Aorta (tissue), 5 donors: ENCODE measurements around the gene AUTS2. TPM values are rescaled to one million over a fixed set of nuclear protein-coding genes. Genes with fewer than 3 reads are reported as not detected.

Experiments used
- ATAC-seq: fragments of 200-7000 bp; cut with Tn5 transposase; one replicate; pipeline ENCODE4 v1.9.1; 2022; ENCODE audit warnings: moderate library complexity; ENCODE audit not compliant: low FRiP score
- DNase-seq, 2 donors: peaks; one replicate each; pipeline ENCODE4 v3.0.0-alpha.2; 2020
- H3K27ac ChIP-seq, 2 donors: one replicate each; pipeline ENCODE4 v1.5.1; 2013; ENCODE audit warnings: low read length in 2 of 2, mild to moderate bottlenecking in 2 of 2, moderate library complexity in 2 of 2, control low read depth in 1 of 2, inconsistent platforms in 1 of 2, low read depth in 1 of 2
- H3K27me3 ChIP-seq, 2 donors: one replicate each; pipeline ENCODE4 v1.6.1; 2013; ENCODE audit warnings: control low read depth in 1 of 2, low read length in 1 of 2, mild to moderate bottlenecking in 1 of 2, moderate library complexity in 1 of 2; ENCODE audit not compliant: insufficient read depth in 2 of 2, control insufficient read depth in 1 of 2
- H3K36me3 ChIP-seq, 2 donors: one replicate each; pipeline ENCODE4 v1.6.1; 2013; ENCODE audit warnings: control low read depth in 1 of 2, low read length in 1 of 2, mild to moderate bottlenecking in 1 of 2; ENCODE audit not compliant: insufficient read depth in 2 of 2, control insufficient read depth in 1 of 2
- H3K4me1 ChIP-seq, 2 donors: one replicate each; pipeline ENCODE4 v1.6.1; 2013; ENCODE audit warnings: low read length in 2 of 2, control low read depth in 1 of 2, mild to moderate bottlenecking in 1 of 2, moderate library complexity in 1 of 2; ENCODE audit not compliant: insufficient read depth in 2 of 2, control insufficient read depth in 1 of 2
- H3K4me3 ChIP-seq, 2 donors: one replicate each; pipeline ENCODE4 v1.5.1; 2013; ENCODE audit warnings: low read length in 2 of 2, control low read depth in 1 of 2, mild to moderate bottlenecking in 1 of 2
- H3K9me3 ChIP-seq: one replicate; pipeline ENCODE4 v1.6.1; 2013; ENCODE audit warnings: mild to moderate bottlenecking, low read length; ENCODE audit not compliant: control insufficient read depth
- WGBS, 2 donors: extraction: QIAGEN DNeasy Blood & Tissue Kit; methylation state at CpG; one replicate each; pipeline ENCODE4 v1.1.7; 2013; 5-methylcytosine and 5-hydroxymethylcytosine counted together
- intact Hi-C, 2 donors: fragments of 100-400 bp; cut with DNase I; formaldehyde crosslinking; loops; one replicate each; pipeline versions ENCODE4 v1.14.2 to v1.15.0; 2022
- polyA plus RNA-seq, 2 donors: library from polyadenylated mRNA; stranded (reverse); fragments of 200-250 nt; gene quantifications; one replicate each; pipeline ENCODE4 v1.2.3, GENCODE V29; 2013
- total RNA-seq, 2 donors: library from RNA; stranded (reverse); fragmentation: NEBNext Ultra II Directional; extraction: Animal tissue kit (Norgen Biotek cat#: 25700); gene quantifications; one replicate each; pipeline ENCODE4 v1.2.1, GENCODE V29; 2021
- donor health status: healthy with polysubstance abuse.
- donor health status: Bipolar disorder and iron deficiency.
- donor health status: DM: no; HTN: no; CAD: no.
- donor health status: DM: no; HTN: no; CAD: no.
- donor health status: DM: yes; HTN: yes; CAD: no.

AUTS2 gene
- total and polyA plus RNA-seq, 4 donors: 3.9 to 102 (median 57.0) TPM

DNA sequence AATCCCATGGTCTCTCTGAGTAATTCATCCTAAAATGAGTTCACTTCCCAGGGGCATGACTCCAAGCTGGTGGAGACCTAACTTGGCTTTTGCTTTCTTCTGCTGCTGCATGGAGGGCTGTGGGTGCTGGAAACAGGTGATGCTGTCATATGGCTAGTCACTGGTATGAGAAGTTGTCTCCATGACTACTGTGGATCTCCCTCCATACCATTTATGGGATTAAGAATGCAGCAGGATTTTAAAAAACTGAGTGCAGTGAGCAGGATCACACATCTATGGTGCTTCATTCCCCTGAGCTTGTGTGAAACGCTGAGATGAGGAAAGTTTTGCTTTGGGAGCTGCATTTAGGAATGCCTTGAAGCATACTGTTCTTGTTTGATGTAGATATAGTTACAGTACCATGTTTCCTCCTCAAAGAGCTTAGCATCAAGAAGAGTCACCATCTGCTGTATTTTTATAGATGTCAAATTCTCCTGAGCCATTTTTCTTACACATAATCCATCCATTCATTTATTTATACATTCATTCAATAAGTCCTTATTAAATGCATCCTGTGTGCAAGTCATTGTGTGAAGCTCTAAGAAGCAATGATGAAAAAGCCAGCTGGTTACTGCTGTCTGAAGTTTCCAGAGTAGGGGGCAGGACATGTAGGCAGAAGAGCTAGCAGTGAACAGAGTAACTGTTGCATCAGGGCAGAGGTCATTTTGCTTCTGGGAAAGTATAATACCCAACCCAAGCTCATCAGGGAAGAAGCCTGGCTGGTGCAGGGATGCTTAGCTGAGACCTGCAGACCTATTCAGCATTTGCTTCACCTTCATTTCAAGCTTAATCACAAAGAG, 534.8 kb downstream of the AUTS2 start:
- ATAC-seq (no peak), DNase-seq (no peak)
- no peaks in the 10 kb centered on the region for H3K9me3 ChIP-seq
- intact Hi-C loops: no loop called here
- no peaks in the 10 kb centered on the region for H3K27me3 ChIP-seq
- H3K4me1 ChIP-seq: peaks cover 2 to 4% of the 10 kb centered on the region in 2 donors
- H3K4me3 ChIP-seq: no peak overlapping the region
- WGBS, 2 donors: 44 to 56% methylated on average over 1 of the region's 1 CpG
- H3K36me3 ChIP-seq: no peaks in the 10 kb centered on the region
- H3K27ac ChIP-seq: no peak overlapping the region

DNA sequence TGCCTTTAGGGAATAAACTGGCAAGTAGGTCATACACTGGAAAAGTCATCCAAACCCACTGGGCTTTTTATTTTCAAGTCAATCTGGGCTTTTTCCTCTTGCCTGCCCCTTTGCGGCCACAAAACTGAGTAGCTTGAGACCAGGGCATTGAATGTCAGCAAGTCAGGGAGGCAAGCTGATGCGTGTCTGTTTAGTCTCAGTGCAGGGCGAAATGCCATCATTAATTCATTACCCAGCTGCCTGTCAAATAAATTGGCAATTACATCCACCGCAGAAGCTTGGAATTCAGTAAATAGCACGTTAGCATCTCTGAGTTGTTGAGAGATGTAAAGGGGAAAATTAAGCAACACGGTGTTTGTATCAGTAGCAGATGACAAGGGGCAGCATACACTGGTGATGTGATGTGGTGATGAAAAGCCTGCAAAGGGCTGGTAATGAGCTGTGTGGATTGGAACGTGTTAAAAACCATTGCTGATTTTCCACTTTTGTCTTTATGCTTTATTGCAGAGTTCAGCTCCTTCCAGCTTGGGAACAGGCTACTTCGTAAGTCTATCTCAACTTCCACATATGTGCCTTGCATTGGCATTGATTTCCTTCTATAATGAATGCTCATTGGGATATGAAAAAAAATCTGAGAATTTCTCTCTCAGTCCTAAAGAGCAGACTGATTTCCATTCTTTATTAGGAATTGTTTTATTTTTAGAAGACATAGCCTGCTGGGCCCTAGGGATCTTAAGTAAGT, 535.9 kb downstream of the AUTS2 start:
- 44 to 52% methylated on average over 8 of the region's 8 CpGs for WGBS, 2 donors
- ATAC-seq: no peak
- H3K4me1 ChIP-seq: peaks cover 2% of the 10 kb centered on the region in 2 donors

DNA sequence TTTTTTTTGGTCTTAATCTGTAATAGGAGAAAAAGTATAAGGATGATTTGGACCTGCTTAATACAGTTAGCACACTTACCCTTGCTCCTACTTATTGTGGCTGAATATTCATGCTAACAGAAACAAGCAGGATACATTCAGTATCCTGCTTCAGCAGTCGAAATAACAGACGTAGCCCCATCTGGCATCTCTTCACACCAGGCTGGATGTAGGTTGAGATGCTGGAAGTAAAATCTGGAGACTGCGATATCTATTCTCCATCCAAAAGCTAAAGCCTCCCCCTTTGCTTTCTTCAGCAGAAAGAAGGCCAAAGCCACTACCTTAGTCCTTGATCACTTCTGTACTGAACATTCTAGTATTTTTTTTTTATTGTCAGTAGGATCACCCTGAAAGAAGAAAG, 537.4 kb downstream of the AUTS2 start:
- no peaks in the 10 kb centered on the region for H3K27me3 ChIP-seq
- no peaks in the 10 kb centered on the region for H3K9me3 ChIP-seq

More for the DNA sequence above, 535.9 kb downstream of the AUTS2 start:
- intact Hi-C loops: no loop called here
- DNase-seq: no peak
- Histone ChIP-seq H3K27me3 (no peaks in the 10 kb centered on the region), H3K27ac (no peak overlapping the region), H3K36me3 (no peaks in the 10 kb centered on the region), H3K9me3 (no peaks in the 10 kb centered on the region), H3K4me3 (no peak overlapping the region)

DNA sequence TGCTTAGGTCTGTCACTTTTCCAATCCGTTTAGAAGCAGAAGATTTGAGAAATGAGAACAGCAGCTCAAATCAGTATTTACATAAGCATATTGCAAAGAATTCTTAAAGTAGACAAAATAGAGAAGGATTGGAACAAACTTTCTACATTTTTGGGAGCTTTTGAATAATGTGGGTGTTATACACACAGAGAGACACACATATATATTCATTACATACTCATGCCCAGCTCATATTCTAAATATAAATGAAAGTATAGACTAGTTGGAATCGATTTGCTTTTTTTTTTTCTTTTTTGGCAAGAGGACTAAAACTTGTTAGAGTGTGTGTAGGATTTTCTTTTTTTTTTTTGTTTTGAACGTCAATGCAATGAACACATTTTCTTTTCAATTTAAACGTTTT, 538.9 kb downstream of the AUTS2 start:
- DNase-seq (no peak), ATAC-seq (no peak)
- no peak overlapping the region for H3K4me3 ChIP-seq
- peaks cover 0 to 2% of the 10 kb centered on the region in 2 donors for H3K4me1 ChIP-seq
- no peaks in the 10 kb centered on the region for H3K36me3 ChIP-seq
- 50 to 53% methylated on average over 4 of the region's 4 CpGs for WGBS, 2 donors
- H3K9me3 ChIP-seq: no peaks in the 10 kb centered on the region
- H3K27ac ChIP-seq: no peak overlapping the region
- intact Hi-C loops: no loop called here
- H3K27me3 ChIP-seq: no peaks in the 10 kb centered on the region

More for the DNA sequence above, 537.4 kb downstream of the AUTS2 start:
- Histone ChIP-seq H3K4me1 (peaks cover 0 to 2% of the 10 kb centered on the region in 2 donors), H3K36me3 (no peaks in the 10 kb centered on the region), H3K4me3 (no peak overlapping the region), H3K27ac (no peak overlapping the region)
- DNase-seq (no peak), ATAC-seq (no peak)
- intact Hi-C loops: no loop called here
- WGBS, 2 donors: 95% methylated on average over 3 of the region's 3 CpGs

DNA sequence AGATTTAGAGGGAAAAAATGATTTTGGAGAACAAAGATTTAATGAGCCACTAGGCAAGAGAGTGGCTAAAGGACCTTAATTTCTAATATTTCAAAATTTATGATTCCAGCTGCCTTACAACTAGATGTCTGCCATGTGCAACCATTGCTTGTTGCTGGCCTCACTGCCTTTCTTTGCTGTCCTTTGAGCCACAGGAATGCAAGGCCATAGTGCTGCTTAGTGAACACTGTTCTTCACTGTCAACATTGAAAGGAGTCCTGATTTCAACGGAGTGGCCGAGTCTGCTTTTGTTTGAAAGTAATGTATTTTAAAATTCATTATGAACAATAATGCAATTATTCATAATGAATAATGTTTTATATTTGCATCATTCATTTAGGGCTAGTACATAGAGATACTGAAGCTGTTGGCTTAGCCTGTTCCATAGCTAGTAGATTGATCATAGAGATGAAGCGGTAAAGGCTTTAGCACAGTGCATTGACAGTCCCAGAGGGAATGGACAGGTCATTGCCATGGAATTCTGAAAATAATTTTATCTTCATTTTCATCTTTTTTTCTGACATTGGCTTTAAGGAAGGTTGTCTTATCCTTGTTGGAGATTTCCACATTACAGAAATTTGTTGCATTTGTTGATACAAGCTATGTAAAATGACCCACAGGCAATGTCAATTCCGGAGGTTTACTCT, 544.1 kb downstream of the AUTS2 start:
- H3K36me3 ChIP-seq: no peaks in the 10 kb centered on the region
- DNase-seq (no peak), ATAC-seq (no peak)
- no peaks in the 10 kb centered on the region for H3K9me3 ChIP-seq
- no peaks in the 10 kb centered on the region for H3K27me3 ChIP-seq
- 95% methylated on average over 4 of the region's 4 CpGs for WGBS, 2 donors
- intact Hi-C loops: no loop called here
- no peak overlapping the region for H3K4me3 ChIP-seq
- no peaks in the 10 kb centered on the region for H3K4me1 ChIP-seq
- H3K27ac ChIP-seq: no peak overlapping the region

DNA sequence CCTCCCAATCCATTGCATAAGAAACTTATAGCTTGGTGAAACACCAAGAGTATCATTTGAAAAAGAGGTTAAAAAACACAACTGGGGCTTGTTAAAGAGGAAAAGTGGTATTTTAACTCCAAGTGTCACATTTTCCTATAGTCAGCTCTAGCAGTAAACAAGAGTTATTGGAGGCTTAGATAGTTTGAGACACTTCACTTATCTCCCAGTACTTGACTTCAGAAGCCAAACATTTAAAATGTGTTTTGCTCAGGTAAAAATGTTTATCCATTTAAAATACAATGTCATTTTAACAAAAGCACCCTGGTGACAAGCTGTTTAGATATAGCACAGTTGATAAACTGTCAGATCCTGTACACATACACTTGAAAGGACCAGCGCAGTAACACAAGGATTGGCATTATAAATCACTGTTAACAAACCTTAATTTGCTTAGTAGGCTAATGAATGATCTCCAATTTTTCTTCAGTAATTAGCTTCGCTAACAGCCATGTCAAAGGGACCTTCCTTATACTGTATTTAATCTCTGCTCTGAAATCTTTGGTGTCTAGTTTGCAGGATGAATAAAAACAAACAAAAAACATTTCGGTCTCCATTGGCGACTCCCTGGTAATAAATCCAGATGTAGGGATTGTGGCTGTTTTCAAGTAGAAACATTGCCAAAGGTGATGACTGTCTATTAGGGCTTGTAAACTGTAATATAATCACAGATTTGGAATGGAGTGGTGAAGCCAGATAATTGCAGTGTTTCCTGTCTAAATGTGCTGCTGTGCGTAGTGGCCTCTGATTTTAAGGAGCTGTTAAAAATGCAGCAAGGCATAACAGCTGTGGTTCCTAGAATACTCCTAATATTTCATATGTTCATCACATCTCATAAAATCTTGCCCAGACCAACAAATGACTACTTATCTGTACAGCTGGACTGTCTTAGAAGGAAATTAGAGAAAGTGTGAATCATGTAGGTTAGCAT, 545.1 kb downstream of the AUTS2 start:
- no peaks in the 10 kb centered on the region for H3K9me3 ChIP-seq
- intact Hi-C loops: no loop called here
- no peaks in the 10 kb centered on the region for H3K36me3 ChIP-seq
- no peak for ATAC-seq
- no peaks in the 10 kb centered on the region for H3K4me1 ChIP-seq
- H3K27me3 ChIP-seq: no peaks in the 10 kb centered on the region
- WGBS, 2 donors: 87 to 90% methylated on average over 5 of the region's 5 CpGs
- H3K27ac ChIP-seq: no peak overlapping the region
- no peak for DNase-seq
- H3K4me3 ChIP-seq: no peak overlapping the region

DNA sequence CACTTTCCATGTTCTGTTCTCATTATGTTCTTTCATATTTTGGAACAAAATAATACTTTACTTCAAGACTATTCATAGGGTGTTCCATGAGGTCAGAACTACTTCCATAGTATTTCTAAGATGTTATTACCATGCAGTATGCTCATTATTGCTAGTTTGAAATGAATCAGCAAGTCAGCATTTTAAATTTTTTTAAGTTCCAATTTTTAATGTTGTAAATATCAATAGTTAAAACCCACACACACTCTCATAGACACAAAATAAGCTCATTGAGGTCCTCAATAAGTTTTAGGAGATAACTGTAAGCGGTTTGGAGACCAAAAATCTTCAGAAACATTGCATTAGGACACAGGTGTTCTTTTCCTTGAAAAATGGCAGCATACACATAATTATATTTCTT, 550.7 kb downstream of the AUTS2 start:
- WGBS, 2 donors: 95 to 99% methylated on average over 1 of the region's 1 CpG
- Histone ChIP-seq H3K9me3 (peaks cover 1% of the 10 kb centered on the region), H3K4me1 (no peaks in the 10 kb centered on the region), H3K4me3 (no peak overlapping the region), H3K36me3 (no peaks in the 10 kb centered on the region), H3K27ac (no peak overlapping the region), H3K27me3 (no peaks in the 10 kb centered on the region)
- intact Hi-C loops: no loop called here
- ATAC-seq: no peak
- no peak for DNase-seq

DNA sequence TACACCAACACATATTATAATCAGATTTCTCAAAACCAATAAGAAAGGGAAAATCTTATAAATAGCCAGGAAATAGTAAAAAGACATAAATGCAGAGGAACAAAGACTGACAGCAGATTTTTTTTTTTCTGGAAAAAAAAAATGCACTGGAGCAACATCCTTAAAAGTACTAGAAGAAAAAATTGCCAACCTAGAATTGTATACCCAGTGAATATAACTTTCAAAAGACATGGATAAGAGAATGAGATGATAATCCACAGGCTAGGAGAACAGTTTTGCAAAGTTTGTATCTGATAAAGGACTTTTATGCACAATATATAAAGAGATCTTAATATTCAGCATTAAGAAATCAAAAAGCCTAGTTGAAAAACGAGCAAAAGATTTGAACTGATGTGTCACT, 554.0 kb downstream of the AUTS2 start:
- 95 to 100% methylated on average over 1 of the region's 1 CpG for WGBS, 2 donors
- H3K27ac ChIP-seq: no peak overlapping the region
- intact Hi-C loops: no loop called here
- ATAC-seq (no peak), DNase-seq (no peak)
- no peaks in the 10 kb centered on the region for H3K27me3 ChIP-seq
- H3K4me1 ChIP-seq: no peaks in the 10 kb centered on the region
- peaks cover 1% of the 10 kb centered on the region for H3K9me3 ChIP-seq
- H3K4me3 ChIP-seq: no peak overlapping the region
- H3K36me3 ChIP-seq: no peaks in the 10 kb centered on the region
